WTC11 (cell line): ENCODE data around the gene EMC8.

Experiments
- GABPB1 ChIP-seq: sonication (generic); formaldehyde crosslinking; IDR thresholded peaks from 2 replicates; pipeline ENCODE4 v1.8.1; 2023; ENCODE audit warnings: mild to moderate bottlenecking, missing genetic modification reagents
- JUN ChIP-seq: sonication (generic); formaldehyde crosslinking; IDR thresholded peaks from 2 replicates; pipeline ENCODE4 v1.8.0; 2023; ENCODE audit warnings: mild to moderate bottlenecking, missing genetic modification reagents
- TF ChIP-seq, protein P1 (sequence below): fragments of 200-600 bp; IDR thresholded peaks from 2 replicates; pipeline ENCODE4 v1.8.0; 2022; ENCODE audit warnings: antibody characterized with exemption
- TF ChIP-seq, protein P2 (sequence below): sonication (generic); formaldehyde crosslinking; IDR thresholded peaks from 2 replicates; pipeline ENCODE4 v1.8.1; 2022; ENCODE audit warnings: low read depth, missing genetic modification reagents, borderline replicate concordance

DNA sequence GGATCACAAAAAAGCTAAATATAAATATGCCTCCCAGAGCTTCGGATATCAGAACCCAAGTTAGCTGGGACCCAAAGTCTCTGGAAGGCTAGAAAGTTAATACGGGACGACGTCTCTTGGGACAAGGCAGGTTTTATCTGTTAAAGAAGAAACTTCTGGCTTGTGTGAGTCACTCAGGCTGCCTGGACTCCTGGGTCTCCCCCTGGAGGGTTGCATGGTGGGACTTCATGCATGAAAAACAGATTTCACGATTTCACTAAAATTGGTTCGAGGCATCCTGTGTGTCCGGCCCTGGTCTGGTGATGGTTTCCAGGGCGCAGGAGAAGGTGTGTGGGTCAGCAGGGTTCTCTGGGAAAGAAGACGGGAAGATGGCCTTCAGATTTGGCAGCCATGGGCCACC is 47.1 kb upstream of the EMC8 start:
- TF ChIP-seq GABPB1 (CRISPR knock-in tag) (no peak), JUN (CRISPR knock-in tag) (no peak)
- TF ChIP-seq, protein P1, sequence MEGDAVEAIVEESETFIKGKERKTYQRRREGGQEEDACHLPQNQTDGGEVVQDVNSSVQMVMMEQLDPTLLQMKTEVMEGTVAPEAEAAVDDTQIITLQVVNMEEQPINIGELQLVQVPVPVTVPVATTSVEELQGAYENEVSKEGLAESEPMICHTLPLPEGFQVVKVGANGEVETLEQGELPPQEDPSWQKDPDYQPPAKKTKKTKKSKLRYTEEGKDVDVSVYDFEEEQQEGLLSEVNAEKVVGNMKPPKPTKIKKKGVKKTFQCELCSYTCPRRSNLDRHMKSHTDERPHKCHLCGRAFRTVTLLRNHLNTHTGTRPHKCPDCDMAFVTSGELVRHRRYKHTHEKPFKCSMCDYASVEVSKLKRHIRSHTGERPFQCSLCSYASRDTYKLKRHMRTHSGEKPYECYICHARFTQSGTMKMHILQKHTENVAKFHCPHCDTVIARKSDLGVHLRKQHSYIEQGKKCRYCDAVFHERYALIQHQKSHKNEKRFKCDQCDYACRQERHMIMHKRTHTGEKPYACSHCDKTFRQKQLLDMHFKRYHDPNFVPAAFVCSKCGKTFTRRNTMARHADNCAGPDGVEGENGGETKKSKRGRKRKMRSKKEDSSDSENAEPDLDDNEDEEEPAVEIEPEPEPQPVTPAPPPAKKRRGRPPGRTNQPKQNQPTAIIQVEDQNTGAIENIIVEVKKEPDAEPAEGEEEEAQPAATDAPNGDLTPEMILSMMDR = no peak
- TF ChIP-seq, protein P2, sequence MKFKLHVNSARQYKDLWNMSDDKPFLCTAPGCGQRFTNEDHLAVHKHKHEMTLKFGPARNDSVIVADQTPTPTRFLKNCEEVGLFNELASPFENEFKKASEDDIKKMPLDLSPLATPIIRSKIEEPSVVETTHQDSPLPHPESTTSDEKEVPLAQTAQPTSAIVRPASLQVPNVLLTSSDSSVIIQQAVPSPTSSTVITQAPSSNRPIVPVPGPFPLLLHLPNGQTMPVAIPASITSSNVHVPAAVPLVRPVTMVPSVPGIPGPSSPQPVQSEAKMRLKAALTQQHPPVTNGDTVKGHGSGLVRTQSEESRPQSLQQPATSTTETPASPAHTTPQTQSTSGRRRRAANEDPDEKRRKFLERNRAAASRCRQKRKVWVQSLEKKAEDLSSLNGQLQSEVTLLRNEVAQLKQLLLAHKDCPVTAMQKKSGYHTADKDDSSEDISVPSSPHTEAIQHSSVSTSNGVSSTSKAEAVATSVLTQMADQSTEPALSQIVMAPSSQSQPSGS (CRISPR knock-in tag) = no peak
